ENCODE measurements around the gene OR9A2. TPM values are rescaled to one million over a fixed set of nuclear protein-coding genes. Genes with fewer than 3 reads are reported as not detected.

Gene OR9A2
- polyA plus RNA-seq, 3 donors: not detected

- Histone ChIP-seq H4K20me1 (ENCODE audit: insufficient read depth, low read length) (no peaks in the 10 kb centered on the region), H3K4me1 (ENCODE audit: control insufficient read depth in 1 of 2, insufficient read depth in 2 of 2, low read length in 2 of 2) (peaks cover 11 to 12% of the 10 kb centered on the region in 2 donors), H3K27me3 (ENCODE audit: control insufficient read depth in 2 of 2, insufficient read depth in 2 of 2, low read length in 2 of 2) (no peaks in the 10 kb centered on the region), H3K9ac (ENCODE audit: insufficient read depth, low read length, poor library complexity, severe bottlenecking) (no peak overlapping the region), H3K36me3 (replicated peaks in 1 of 2; ENCODE audit: control insufficient read depth in 1 of 2, insufficient read depth in 2 of 2, low read length in 2 of 2) (no peaks in the 10 kb centered on the region), H3K4me3 (replicated peaks in 1 of 3; ENCODE audit: low read depth in 2 of 3, low read length in 3 of 3) (no peak overlapping the region), H2AFZ (ENCODE audit: insufficient read depth, low read depth, low read length, poor library complexity, severe bottlenecking) (no peak overlapping the region), H3K79me2 (ENCODE audit: insufficient read depth, low read length) (no peaks in the 10 kb centered on the region), H3K4me2 (replicated peaks; ENCODE audit: extremely low read depth, low read length, poor library complexity, severe bottlenecking) (no peak overlapping the region), H3K9me3 (replicated peaks in 1 of 2; ENCODE audit: control insufficient read depth in 1 of 2, insufficient read depth in 1 of 2, low read length in 2 of 2) (no peaks in the 10 kb centered on the region), H3K27ac (ENCODE audit: low read depth in 1 of 2, low read length in 2 of 2) (no peak overlapping the region)
- H3K9me3 Mint-ChIP-seq: no peaks in the 10 kb centered on the region
- 75% methylated on average over 2 of the region's 3 CpGs for WGBS (ENCODE audit: insufficient coverage)
- H3K27ac Mint-ChIP-seq: no peak overlapping the region
- TF ChIP-seq, protein P1, sequence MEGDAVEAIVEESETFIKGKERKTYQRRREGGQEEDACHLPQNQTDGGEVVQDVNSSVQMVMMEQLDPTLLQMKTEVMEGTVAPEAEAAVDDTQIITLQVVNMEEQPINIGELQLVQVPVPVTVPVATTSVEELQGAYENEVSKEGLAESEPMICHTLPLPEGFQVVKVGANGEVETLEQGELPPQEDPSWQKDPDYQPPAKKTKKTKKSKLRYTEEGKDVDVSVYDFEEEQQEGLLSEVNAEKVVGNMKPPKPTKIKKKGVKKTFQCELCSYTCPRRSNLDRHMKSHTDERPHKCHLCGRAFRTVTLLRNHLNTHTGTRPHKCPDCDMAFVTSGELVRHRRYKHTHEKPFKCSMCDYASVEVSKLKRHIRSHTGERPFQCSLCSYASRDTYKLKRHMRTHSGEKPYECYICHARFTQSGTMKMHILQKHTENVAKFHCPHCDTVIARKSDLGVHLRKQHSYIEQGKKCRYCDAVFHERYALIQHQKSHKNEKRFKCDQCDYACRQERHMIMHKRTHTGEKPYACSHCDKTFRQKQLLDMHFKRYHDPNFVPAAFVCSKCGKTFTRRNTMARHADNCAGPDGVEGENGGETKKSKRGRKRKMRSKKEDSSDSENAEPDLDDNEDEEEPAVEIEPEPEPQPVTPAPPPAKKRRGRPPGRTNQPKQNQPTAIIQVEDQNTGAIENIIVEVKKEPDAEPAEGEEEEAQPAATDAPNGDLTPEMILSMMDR (IDR thresholded peaks at IDR 0.05): no peak
- peaks cover 17% of the 10 kb centered on the region for H3K4me1 Mint-ChIP-seq
- H3K36me3 Mint-ChIP-seq: no peaks in the 10 kb centered on the region
- H3K27me3 Mint-ChIP-seq (ENCODE audit: low read depth in 3 of 3): peaks cover 0 to 3% (median 0%) of the 10 kb centered on the region in 3 donors
- DNase-seq: no peak
- intact Hi-C loops (cut with micrococcal nuclease): no loop called here
- H3K4me3 Mint-ChIP-seq: no peak overlapping the region
Measured at GRCh38 chr7:143042159-143042789, 15.3 kb upstream of the OR9A2 start.

GRCh38 chr7:143041346-143041745, 14.4 kb upstream of the OR9A2 start:
- Mint-ChIP-seq H3K9me3 (no peaks in the 10 kb centered on the region), H3K27ac (no peak overlapping the region), H3K36me3 (no peaks in the 10 kb centered on the region), H3K4me3 (no peak overlapping the region), H3K4me1 (peaks cover 8% of the 10 kb centered on the region), H3K27me3 (ENCODE audit: low read depth in 3 of 3) (peaks cover 0 to 3% (median 0%) of the 10 kb centered on the region in 3 donors)
- no peak overlapping the region for H3K9ac ChIP-seq (ENCODE audit: insufficient read depth, low read length, poor library complexity, severe bottlenecking)
- H4K20me1 ChIP-seq (ENCODE audit: insufficient read depth, low read length): no peaks in the 10 kb centered on the region
- WGBS (ENCODE audit: insufficient coverage): 100% methylated on average over 3 of the region's 6 CpGs
- intact Hi-C loops (cut with micrococcal nuclease): no loop called here
- H3K4me3 ChIP-seq (replicated peaks in 1 of 3; ENCODE audit: low read depth in 2 of 3, low read length in 3 of 3): no peak overlapping the region
- no peak overlapping the region for H2AFZ ChIP-seq (ENCODE audit: insufficient read depth, low read depth, low read length, poor library complexity, severe bottlenecking)
- H3K4me1 ChIP-seq (ENCODE audit: control insufficient read depth in 1 of 2, insufficient read depth in 2 of 2, low read length in 2 of 2): peaks cover 2% of the 10 kb centered on the region in 2 donors
- H3K27me3 ChIP-seq (ENCODE audit: control insufficient read depth in 2 of 2, insufficient read depth in 2 of 2, low read length in 2 of 2): no peaks in the 10 kb centered on the region
- TF ChIP-seq, protein P1 (IDR thresholded peaks at IDR 0.05): no peak
- no peak for DNase-seq
- no peaks in the 10 kb centered on the region for H3K36me3 ChIP-seq (replicated peaks in 1 of 2; ENCODE audit: control insufficient read depth in 1 of 2, insufficient read depth in 2 of 2, low read length in 2 of 2)
- H3K27ac ChIP-seq (ENCODE audit: low read depth in 1 of 2, low read length in 2 of 2): no peak overlapping the region
- no peak overlapping the region for H3K4me2 ChIP-seq (replicated peaks; ENCODE audit: extremely low read depth, low read length, poor library complexity, severe bottlenecking)
- H3K9me3 ChIP-seq (replicated peaks in 1 of 2; ENCODE audit: control insufficient read depth in 1 of 2, insufficient read depth in 1 of 2, low read length in 2 of 2): no peaks in the 10 kb centered on the region
- no peaks in the 10 kb centered on the region for H3K79me2 ChIP-seq (ENCODE audit: insufficient read depth, low read length)

All from CD14-positive monocyte (primary cell).